ENCODE results near the gene ZBTB25. TPM values are rescaled to one million over a fixed set of nuclear protein-coding genes. Genes with fewer than 3 reads are reported as not detected.

Gene ZBTB25
- total RNA-seq, 1 donor from 2014 or later, result 15.2 TPM

- no peak for ATAC-seq (ENCODE audit: poor library complexity)
- no peak for DNase-seq
- intact Hi-C loops (cut with DNase I), result no loop called here
These were observed 8.4 kb downstream of the ZBTB25 start for GRCh38 chr14:64495252-64495651.

- intact Hi-C loops (cut with DNase I), result no loop called here
- ATAC-seq (ENCODE audit: poor library complexity) (no peak), DNase-seq (no peak)
These were observed 10.2 kb downstream of the ZBTB25 start for GRCh38 chr14:64493455-64493854.

GRCh38 chr14:64491637-64492036 lies 12.0 kb downstream of the ZBTB25 start:
- DNase-seq (no peak), ATAC-seq (ENCODE audit: poor library complexity) (peak; percentile 29)
- intact Hi-C loops (cut with DNase I), result no loop called here

GRCh38 chr14:64488590-64489099 lies 15.0 kb downstream of the ZBTB25 start:
- no peak for ATAC-seq (ENCODE audit: poor library complexity)
- intact Hi-C loops (cut with DNase I), result no loop called here
- DNase-seq, result no peak

- ATAC-seq (ENCODE audit: poor library complexity) (no peak), DNase-seq (no peak)
- intact Hi-C loops (cut with DNase I), result no loop called here
These were observed 24.9 kb downstream of the ZBTB25 start for GRCh38 chr14:64478634-64479250.

- ATAC-seq (ENCODE audit: poor library complexity), result no peak
- intact Hi-C loops (cut with DNase I), result no loop called here
- no peak for DNase-seq
These were observed 27.2 kb downstream of the ZBTB25 start for GRCh38 chr14:64476438-64476837.

GRCh38 chr14:64475585-64476273 lies 27.9 kb downstream of the ZBTB25 start:
- ATAC-seq (ENCODE audit: poor library complexity) (no peak), DNase-seq (no peak)
- intact Hi-C loops (cut with DNase I), result no loop called here

- intact Hi-C loops (cut with DNase I), result no loop called here
- ATAC-seq (ENCODE audit: poor library complexity) (no peak), DNase-seq (no peak)
These were observed 28.9 kb downstream of the ZBTB25 start for GRCh38 chr14:64474698-64475097.

GRCh38 chr14:64474041-64474440 lies 29.6 kb downstream of the ZBTB25 start:
- intact Hi-C loops (cut with DNase I), result no loop called here
- ATAC-seq (ENCODE audit: poor library complexity) (no peak), DNase-seq (no peak)

GRCh38 chr14:64468451-64468850 lies 35.2 kb downstream of the ZBTB25 start:
- DNase-seq (no peak), ATAC-seq (ENCODE audit: poor library complexity) (no peak)
- intact Hi-C loops (cut with DNase I), result no loop called here

- DNase-seq (no peak), ATAC-seq (ENCODE audit: poor library complexity) (no peak)
- intact Hi-C loops (cut with DNase I), result no loop called here
These were observed 36.1 kb downstream of the ZBTB25 start for GRCh38 chr14:64467566-64467965.

- no peak for ATAC-seq (ENCODE audit: poor library complexity)
- intact Hi-C loops (cut with DNase I), result no loop called here
- DNase-seq, result no peak
These were observed 36.5 kb downstream of the ZBTB25 start for GRCh38 chr14:64467101-64467500.

GRCh38 chr14:64465831-64466554 lies 37.6 kb downstream of the ZBTB25 start:
- intact Hi-C loops (cut with DNase I), result no loop called here

GRCh38 chr14:64465191-64465822 lies 38.3 kb downstream of the ZBTB25 start, which contains the start of gene AKAP5:
Gene AKAP5 (plus strand): TSS chr14:64465499. CDS start chr14:64468395, 2,896 bp downstream.
- intact Hi-C loops (cut with DNase I), result no loop called here
- DNase-seq (peak; percentile 67), ATAC-seq (ENCODE audit: poor library complexity) (peak; percentile 95)

More at GRCh38 chr14:64465831-64466554, 37.6 kb downstream of the ZBTB25 start:
- DNase-seq, result no peak
- ATAC-seq (ENCODE audit: poor library complexity), result peak; percentile 43

- DNase-seq (no peak), ATAC-seq (ENCODE audit: poor library complexity) (no peak)
- intact Hi-C loops (cut with DNase I), result no loop called here
These were observed 39.0 kb downstream of the ZBTB25 start for GRCh38 chr14:64464651-64465050.

GRCh38 chr14:64463873-64464272 lies 39.8 kb downstream of the ZBTB25 start:
- no peak for ATAC-seq (ENCODE audit: poor library complexity)
- intact Hi-C loops (cut with DNase I), result no loop called here
- no peak for DNase-seq

- DNase-seq, result no peak
- no peak for ATAC-seq (ENCODE audit: poor library complexity)
- intact Hi-C loops (cut with DNase I), result no loop called here
These were observed 40.4 kb downstream of the ZBTB25 start for GRCh38 chr14:64463195-64463594.

GRCh38 chr14:64461221-64461620 lies 42.4 kb downstream of the ZBTB25 start:
- ATAC-seq (ENCODE audit: poor library complexity), result no peak
- intact Hi-C loops (cut with DNase I), result no loop called here
- DNase-seq, result no peak

Data from Right ventricle myocardium superior (tissue), 1 donor.